IPS DF 19.7 (cell line): Measurements from ENCODE around the gene PTPRD.
A peak's percentile ranks its signal among the peaks of the same experiment; 100 is the strongest.

Experiments
- DNase-seq: peaks from one replicate; pipeline ENCODE4 v3.0.0-alpha.2; 2013; ENCODE audit warnings: low read depth, low spot score

Gene PTPRD

GRCh38 chr9:8349376-8349775, 2263.4 kb downstream of the PTPRD start:
- DNase-seq: no peak

GRCh38 chr9:8348756-8349155, 2264.0 kb downstream of the PTPRD start:
- DNase-seq: no peak

- DNase-seq: no peak
These were observed 2266.5 kb downstream of the PTPRD start for GRCh38 chr9:8346296-8346695.

- DNase-seq: no peak
These were observed 2273.9 kb downstream of the PTPRD start for GRCh38 chr9:8338767-8339510.

- DNase-seq: no peak
These were observed 2274.7 kb downstream of the PTPRD start for GRCh38 chr9:8337834-8338766.

GRCh38 chr9:8332871-8333270, 2279.9 kb downstream of the PTPRD start:
- DNase-seq: no peak

GRCh38 chr9:8332331-8332650, 2280.5 kb downstream of the PTPRD start:
- DNase-seq: no peak

GRCh38 chr9:8331507-8332330, 2281.1 kb downstream of the PTPRD start:
- DNase-seq: no peak

- DNase-seq: peak; percentile 12
These were observed 2283.1 kb downstream of the PTPRD start for GRCh38 chr9:8329561-8330283.

- no peak for DNase-seq
These were observed 2297.6 kb downstream of the PTPRD start for GRCh38 chr9:8315211-8315610.

- DNase-seq: no peak
These were observed 2303.5 kb downstream of the PTPRD start for GRCh38 chr9:8309258-8309657.

GRCh38 chr9:8304720-8305119, 2308.1 kb downstream of the PTPRD start:
- no peak for DNase-seq

GRCh38 chr9:8301296-8301695, 2311.5 kb downstream of the PTPRD start:
- DNase-seq: no peak

- no peak for DNase-seq
These were observed 2315.8 kb downstream of the PTPRD start for GRCh38 chr9:8297047-8297446.

- no peak for DNase-seq
These were observed 2320.1 kb downstream of the PTPRD start for GRCh38 chr9:8292657-8293056.

GRCh38 chr9:8289681-8290080, 2323.1 kb downstream of the PTPRD start:
- no peak for DNase-seq

GRCh38 chr9:8287970-8288369, 2324.8 kb downstream of the PTPRD start:
- DNase-seq: no peak

GRCh38 chr9:8287501-8287900, 2325.3 kb downstream of the PTPRD start:
- no peak for DNase-seq

- DNase-seq: no peak
These were observed 2327.9 kb downstream of the PTPRD start for GRCh38 chr9:8284884-8285283.

GRCh38 chr9:8282535-8282934, 2330.3 kb downstream of the PTPRD start:
- DNase-seq: no peak

GRCh38 chr9:8280811-8281210, 2332.0 kb downstream of the PTPRD start:
- DNase-seq: no peak
